Measurements from ENCODE around the gene PLA2G4C. TPM values are rescaled to one million over a fixed set of nuclear protein-coding genes. Genes with fewer than 3 reads are reported as not detected.
A peak's percentile ranks its signal among the peaks of the same experiment; 100 is the strongest.

PLA2G4C gene, protein sequence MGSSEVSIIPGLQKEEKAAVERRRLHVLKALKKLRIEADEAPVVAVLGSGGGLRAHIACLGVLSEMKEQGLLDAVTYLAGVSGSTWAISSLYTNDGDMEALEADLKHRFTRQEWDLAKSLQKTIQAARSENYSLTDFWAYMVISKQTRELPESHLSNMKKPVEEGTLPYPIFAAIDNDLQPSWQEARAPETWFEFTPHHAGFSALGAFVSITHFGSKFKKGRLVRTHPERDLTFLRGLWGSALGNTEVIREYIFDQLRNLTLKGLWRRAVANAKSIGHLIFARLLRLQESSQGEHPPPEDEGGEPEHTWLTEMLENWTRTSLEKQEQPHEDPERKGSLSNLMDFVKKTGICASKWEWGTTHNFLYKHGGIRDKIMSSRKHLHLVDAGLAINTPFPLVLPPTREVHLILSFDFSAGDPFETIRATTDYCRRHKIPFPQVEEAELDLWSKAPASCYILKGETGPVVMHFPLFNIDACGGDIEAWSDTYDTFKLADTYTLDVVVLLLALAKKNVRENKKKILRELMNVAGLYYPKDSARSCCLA
- 16.5 TPM for total RNA-seq
- polyA plus RNA-seq (ENCODE audit: insufficient read depth, low read depth, low replicate concordance): 11.0 TPM
- long read RNA-seq, donor 1: 0 reads
- long read RNA-seq, donor 2: 0 reads
- long read RNA-seq, donor 3, partial matches to known transcripts: 0 of 2 reads
- long read RNA-seq, donor 3, other reads (novel, unspliced or antisense): 0 of 2 reads
- long read RNA-seq, donor 4: 0 reads
- long read RNA-seq, donor 5: 0 reads
- long read RNA-seq, donor 6: 0 reads
- long read RNA-seq, donor 7, partial matches to known transcripts: 1 of 7 reads
- long read RNA-seq, donor 7, other reads (novel, unspliced or antisense): 4 of 7 reads
- long read RNA-seq, donor 8: 0 reads
- long read RNA-seq, donor 9: 0 reads
- long read RNA-seq, donor 10: 0 reads

- peak within 1 kb of the TSS; percentile 96 to 98 for H3K27ac ChIP-seq (ENCODE audit: low read depth in 2 of 2, low read length in 2 of 2)
- no peaks in the 10 kb centered on the region for H3K9me3 ChIP-seq (ENCODE audit: control insufficient read depth in 2 of 3, insufficient read depth in 1 of 3, low read length in 3 of 3)
- peak within 1 kb of the TSS; percentile 61 to 71 (median 67) for H3K4me3 ChIP-seq (ENCODE audit: low read length in 3 of 3)
- DNase-seq (peak; percentile 91 to 96 (median 95)), FAIRE-seq (peak; percentile 21)
- H3K9ac ChIP-seq (ENCODE audit: low read length in 3 of 3): peak within 1 kb of the TSS; percentile 18 to 81 (median 78)
- no peaks in the 10 kb centered on the region for H3K27me3 ChIP-seq (ENCODE audit: control insufficient read depth, insufficient read depth, low read length)
- H3K4me1 ChIP-seq (ENCODE audit: control insufficient read depth in 2 of 3, insufficient read depth in 2 of 3, low read depth in 1 of 3, low read length in 3 of 3): peaks cover 0 to 5% (median 0%) of the 10 kb centered on the region in 3 donors
- H3K36me3 ChIP-seq (ENCODE audit: control insufficient read depth in 2 of 3, insufficient read depth in 3 of 3, low read length in 3 of 3): no peaks in the 10 kb centered on the region
- intact Hi-C loops (cut with DNase I): no loop called here
- TF ChIP-seq CTCF (IDR thresholded peaks at IDR 0.05; ENCODE audit: borderline replicate concordance, extremely low read depth, insufficient read depth): no peak
These were observed at the start of gene PLA2G4C for GRCh38 chr19:48110350-48110966. Gene PLA2G4C (minus strand): TSS chr19:48110817. CDS start chr19:48106529, 4,288 bp downstream.

GRCh38 chr19:48158210-48158790, 47.7 kb upstream of the PLA2G4C start:
- no peak for DNase-seq
- no peaks in the 10 kb centered on the region for H3K9me3 ChIP-seq (ENCODE audit: control insufficient read depth in 2 of 3, insufficient read depth in 1 of 3, low read length in 3 of 3)
- no peak overlapping the region for H3K27ac ChIP-seq (ENCODE audit: low read depth in 2 of 2, low read length in 2 of 2)
- no peaks in the 10 kb centered on the region for H3K36me3 ChIP-seq (ENCODE audit: control insufficient read depth in 2 of 3, insufficient read depth in 3 of 3, low read length in 3 of 3)
- H3K9ac ChIP-seq (ENCODE audit: low read length in 3 of 3): no peak overlapping the region
- intact Hi-C loops (cut with DNase I): loop anchor here (10.0 kb wide), 1 partner anchor 53 kb away; no protein-coding TSS in a partner anchor
- TF ChIP-seq CTCF (IDR thresholded peaks at IDR 0.05; ENCODE audit: borderline replicate concordance, extremely low read depth, insufficient read depth): no peak
- no peak for FAIRE-seq
- H3K27me3 ChIP-seq (ENCODE audit: control insufficient read depth, insufficient read depth, low read length): no peaks in the 10 kb centered on the region
- no peaks in the 10 kb centered on the region for H3K4me1 ChIP-seq (ENCODE audit: control insufficient read depth in 2 of 3, insufficient read depth in 2 of 3, low read depth in 1 of 3, low read length in 3 of 3)
- H3K4me3 ChIP-seq (ENCODE audit: low read length in 3 of 3): no peak overlapping the region

DNA sequence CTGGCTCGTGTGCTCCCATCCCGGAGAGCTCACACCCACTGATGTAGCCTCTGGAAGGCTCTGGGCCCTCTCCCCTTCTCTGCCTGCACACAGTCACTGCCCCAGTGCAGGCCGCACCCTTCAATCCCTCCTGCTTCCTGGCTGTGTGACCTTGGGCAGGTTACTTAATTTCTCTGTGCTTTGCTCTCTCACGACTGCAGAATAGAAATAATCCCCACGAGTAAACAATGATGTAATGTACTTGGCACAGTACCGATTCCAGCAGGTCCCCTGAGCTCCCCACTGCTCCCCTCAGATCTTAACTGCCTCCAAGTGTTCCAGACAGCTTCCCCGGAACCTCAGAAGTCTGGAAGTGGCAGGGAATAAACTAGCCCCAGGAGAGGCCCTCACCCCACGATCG, 43.4 kb upstream of the PLA2G4C start:
- FAIRE-seq (no peak), DNase-seq (no peak)
- intact Hi-C loops (cut with DNase I): loop anchor here (10.0 kb wide), 1 partner anchor 49 kb away; no protein-coding TSS in a partner anchor
- H3K9me3 ChIP-seq (ENCODE audit: control insufficient read depth in 2 of 3, insufficient read depth in 1 of 3, low read length in 3 of 3): no peaks in the 10 kb centered on the region
- TF ChIP-seq CTCF (IDR thresholded peaks at IDR 0.05; ENCODE audit: borderline replicate concordance, extremely low read depth, insufficient read depth): no peak
- H3K9ac ChIP-seq (ENCODE audit: low read length in 3 of 3): no peak overlapping the region
- H3K27ac ChIP-seq (ENCODE audit: low read depth in 2 of 2, low read length in 2 of 2): no peak overlapping the region
- H3K36me3 ChIP-seq (ENCODE audit: control insufficient read depth in 2 of 3, insufficient read depth in 3 of 3, low read length in 3 of 3): no peaks in the 10 kb centered on the region
- no peaks in the 10 kb centered on the region for H3K27me3 ChIP-seq (ENCODE audit: control insufficient read depth, insufficient read depth, low read length)
- H3K4me3 ChIP-seq (ENCODE audit: low read length in 3 of 3): no peak overlapping the region
- H3K4me1 ChIP-seq (ENCODE audit: control insufficient read depth in 2 of 3, insufficient read depth in 2 of 3, low read depth in 1 of 3, low read length in 3 of 3): no peaks in the 10 kb centered on the region

Data from kidney (tissue), 22 donors.